Muscle layer of duodenum (tissue), 2 donors: Measurements from ENCODE around the gene PDGFD.
"Not testable (repeated sequence)": the region's sequence is repeated elsewhere in the genome, so short reads cannot be mapped to it uniquely, and the experiment has no call there.

Source experiments
- H3K27ac ChIP-seq: one replicate; pipeline ENCODE4 v1.7.0; 2013; ENCODE audit warnings: mild to moderate bottlenecking, low read length
- H3K27me3 ChIP-seq: one replicate; pipeline ENCODE4 v1.7.0; 2013; ENCODE audit warnings: low read depth, mild to moderate bottlenecking, control low read depth, low read length
- H3K36me3 ChIP-seq, 2 donors: one replicate each; pipeline ENCODE4 v1.7.0; 2013; ENCODE audit warnings: low read length in 2 of 2, control low read depth in 1 of 2, mild to moderate bottlenecking in 1 of 2; ENCODE audit not compliant: insufficient read depth in 2 of 2, control insufficient read depth in 1 of 2
- H3K4me1 ChIP-seq, 2 donors: one replicate each; pipeline ENCODE4 v1.7.0; 2013; ENCODE audit warnings: low read length in 2 of 2, mild to moderate bottlenecking in 2 of 2, control low read depth in 1 of 2, moderate library complexity in 1 of 2; ENCODE audit not compliant: insufficient read depth in 2 of 2, control insufficient read depth in 1 of 2
- H3K4me3 ChIP-seq, 2 donors: one replicate each; pipeline ENCODE4 v1.7.0; 2013; ENCODE audit warnings: low read length in 2 of 2, low read depth in 1 of 2, mild to moderate bottlenecking in 1 of 2
- H3K9me3 ChIP-seq, 2 donors: one replicate each; pipeline ENCODE4 v1.7.0; 2013; ENCODE audit warnings: low read length in 2 of 2, control low read depth in 1 of 2, mild to moderate bottlenecking in 1 of 2; ENCODE audit not compliant: control insufficient read depth in 1 of 2
- donor health status: healthy.

Gene PDGFD

GRCh38 chr11:104053743-104054478, 110.0 kb downstream of the PDGFD start:
- H3K9me3 ChIP-seq, result no peaks in the 10 kb centered on the region
- H3K36me3 ChIP-seq, result no peaks in the 10 kb centered on the region
- H3K27ac ChIP-seq, result no peak overlapping the region
- H3K4me1 ChIP-seq, result no peaks in the 10 kb centered on the region
- H3K4me3 ChIP-seq, result no peak overlapping the region
- H3K27me3 ChIP-seq, result no peaks in the 10 kb centered on the region

DNA sequence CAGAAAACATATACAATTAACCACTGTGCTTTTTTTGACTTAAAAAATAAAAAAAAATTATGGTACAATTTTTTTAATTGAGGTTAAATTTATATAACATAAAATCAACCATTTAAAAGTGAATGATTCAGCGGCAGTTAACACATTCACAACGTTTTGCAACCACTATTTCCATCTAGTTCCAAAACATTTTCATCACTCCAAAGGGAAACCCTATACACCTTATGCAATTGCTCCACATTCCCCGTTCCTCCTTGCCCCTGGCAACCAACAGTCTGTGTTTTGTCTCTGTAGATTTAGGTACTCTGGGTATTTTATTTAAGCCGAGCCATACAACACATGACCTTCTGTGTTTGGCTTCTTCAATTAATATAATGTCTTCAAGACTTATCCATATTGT, 112.2 kb downstream of the PDGFD start:
- no peak overlapping the region for H3K4me3 ChIP-seq
- H3K4me1 ChIP-seq, result no peaks in the 10 kb centered on the region
- H3K27me3 ChIP-seq, result no peaks in the 10 kb centered on the region
- no peak overlapping the region for H3K27ac ChIP-seq
- H3K9me3 ChIP-seq, result no peaks in the 10 kb centered on the region
- no peaks in the 10 kb centered on the region for H3K36me3 ChIP-seq

GRCh38 chr11:104049116-104049515, 114.8 kb downstream of the PDGFD start:
- Histone ChIP-seq H3K27me3 (no peaks in the 10 kb centered on the region), H3K4me3 (no peak overlapping the region), H3K36me3 (no peaks in the 10 kb centered on the region), H3K4me1 (no peaks in the 10 kb centered on the region), H3K27ac (no peak overlapping the region), H3K9me3 (no peaks in the 10 kb centered on the region)

GRCh38 chr11:104046858-104047257, 117.1 kb downstream of the PDGFD start:
- H3K9me3 ChIP-seq, H3K4me3 ChIP-seq, H3K27ac ChIP-seq, H3K4me1 ChIP-seq, H3K36me3 ChIP-seq, H3K27me3 ChIP-seq: not testable (repeated sequence)

DNA sequence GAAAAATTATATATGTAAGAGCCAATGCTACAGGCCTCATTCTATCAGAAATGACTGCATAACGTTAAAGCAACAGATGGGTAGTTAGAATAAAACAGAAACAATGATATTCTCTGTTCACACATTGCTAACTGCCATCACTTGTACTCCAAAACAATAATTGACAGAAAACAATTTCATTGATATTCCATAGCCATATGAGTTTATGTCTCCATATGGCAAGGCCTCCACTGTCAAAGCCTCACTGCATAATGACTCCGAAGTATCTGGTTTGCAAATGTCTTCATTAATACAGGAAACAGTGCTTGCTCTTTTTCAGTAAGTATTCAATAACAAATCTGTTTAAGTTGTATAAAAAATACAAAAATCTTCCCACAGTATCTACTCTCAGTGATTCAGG, 117.6 kb downstream of the PDGFD start:
- Histone ChIP-seq H3K4me3 (no peak overlapping the region), H3K27me3 (no peaks in the 10 kb centered on the region), H3K27ac (no peak overlapping the region), H3K4me1 (no peaks in the 10 kb centered on the region), H3K9me3 (no peaks in the 10 kb centered on the region), H3K36me3 (no peaks in the 10 kb centered on the region)

GRCh38 chr11:104043678-104044239, 120.2 kb downstream of the PDGFD start:
- no peak overlapping the region for H3K4me3 ChIP-seq
- H3K36me3 ChIP-seq, result no peaks in the 10 kb centered on the region
- H3K9me3 ChIP-seq, result no peaks in the 10 kb centered on the region
- no peaks in the 10 kb centered on the region for H3K27me3 ChIP-seq
- H3K27ac ChIP-seq, result no peak overlapping the region
- no peaks in the 10 kb centered on the region for H3K4me1 ChIP-seq

- Histone ChIP-seq H3K4me1 (no peaks in the 10 kb centered on the region), H3K27ac (no peak overlapping the region), H3K36me3 (no peaks in the 10 kb centered on the region), H3K4me3 (no peak overlapping the region), H3K27me3 (no peaks in the 10 kb centered on the region), H3K9me3 (no peaks in the 10 kb centered on the region)
Measured at GRCh38 chr11:104043142-104043541, 120.8 kb downstream of the PDGFD start.

DNA sequence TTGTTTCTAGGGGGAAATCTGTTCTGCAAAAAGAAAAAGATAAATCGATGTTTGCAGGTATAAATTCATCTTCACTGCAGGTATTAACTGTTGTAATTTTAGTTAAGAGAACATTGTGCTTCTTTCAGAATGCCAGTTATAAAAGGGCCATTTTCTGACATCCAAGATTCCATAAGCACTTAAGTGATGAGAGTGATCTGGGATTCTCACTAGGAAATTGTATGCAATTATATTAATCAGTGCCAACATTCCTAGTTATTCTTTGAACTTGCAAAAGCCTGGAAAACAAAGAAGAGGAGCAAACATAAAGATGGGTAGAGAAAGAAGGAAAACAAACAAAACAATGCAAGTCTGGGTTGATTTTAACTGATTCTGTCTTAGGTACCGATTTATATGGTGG, 122.2 kb downstream of the PDGFD start:
- H3K27me3 ChIP-seq, result no peaks in the 10 kb centered on the region
- H3K36me3 ChIP-seq, result no peaks in the 10 kb centered on the region
- no peaks in the 10 kb centered on the region for H3K9me3 ChIP-seq
- H3K4me3 ChIP-seq, result no peak overlapping the region
- no peaks in the 10 kb centered on the region for H3K4me1 ChIP-seq
- H3K27ac ChIP-seq, result no peak overlapping the region

DNA sequence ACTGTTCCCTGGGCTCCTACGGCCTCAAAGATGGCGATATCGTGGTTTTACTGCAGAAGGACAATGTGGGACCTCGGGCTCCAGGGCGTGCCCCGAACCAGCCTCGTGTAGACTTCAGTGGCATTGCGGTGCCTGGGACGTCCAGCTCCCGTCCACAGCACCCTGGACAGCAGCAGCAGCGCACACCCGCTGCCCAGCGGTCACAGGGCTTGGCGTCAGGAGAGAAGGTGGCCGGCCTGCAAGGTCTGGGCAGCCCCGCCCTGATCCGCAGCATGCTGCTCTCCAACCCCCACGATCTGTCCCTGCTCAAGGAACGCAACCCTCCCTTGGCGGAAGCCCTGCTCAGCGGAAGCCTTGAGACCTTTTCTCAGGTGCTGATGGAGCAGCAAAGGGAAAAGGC, 127.0 kb downstream of the PDGFD start:
- Histone ChIP-seq H3K27ac (no peak overlapping the region), H3K4me1 (no peaks in the 10 kb centered on the region), H3K27me3 (no peaks in the 10 kb centered on the region), H3K4me3 (no peak overlapping the region), H3K36me3 (no peaks in the 10 kb centered on the region), H3K9me3 (no peaks in the 10 kb centered on the region)

- Histone ChIP-seq H3K4me3 (no peak within 1 kb of the TSS), H3K27me3 (no peaks in the 10 kb centered on the region), H3K4me1 (no peaks in the 10 kb centered on the region), H3K36me3 (no peaks in the 10 kb centered on the region), H3K27ac (no peak within 1 kb of the TSS), H3K9me3 (peaks cover 0 to 2% of the 10 kb centered on the region in 2 donors)
Measured at GRCh38 chr11:104036588-104036987, 127.4 kb downstream of the PDGFD start, which contains the start of gene DDI1. DDI1 (plus strand) TSS chr11:104036640; CDS start chr11:104036823, 183 bp downstream.

GRCh38 chr11:104033561-104033960, 130.4 kb downstream of the PDGFD start:
- H3K4me3 ChIP-seq, result no peak overlapping the region
- H3K27me3 ChIP-seq, result no peaks in the 10 kb centered on the region
- peaks cover 0 to 3% of the 10 kb centered on the region in 2 donors for H3K9me3 ChIP-seq
- H3K36me3 ChIP-seq, result no peaks in the 10 kb centered on the region
- H3K4me1 ChIP-seq, result no peaks in the 10 kb centered on the region
- no peak overlapping the region for H3K27ac ChIP-seq

GRCh38 chr11:104033134-104033533, 130.8 kb downstream of the PDGFD start:
- Histone ChIP-seq H3K27ac (no peak overlapping the region), H3K4me1 (no peaks in the 10 kb centered on the region)

More at GRCh38 chr11:104033134-104033533, 130.8 kb downstream of the PDGFD start:
- Histone ChIP-seq H3K36me3 (no peaks in the 10 kb centered on the region), H3K4me3 (no peak overlapping the region), H3K9me3 (peaks cover 0 to 3% of the 10 kb centered on the region in 2 donors), H3K27me3 (no peaks in the 10 kb centered on the region)
